ENCODE results near the gene GPATCH2. TPM values are rescaled to one million over a fixed set of nuclear protein-coding genes. Genes with fewer than 3 reads are reported as not detected.

GPATCH2 gene
- total and polyA plus RNA-seq, 10 of the 15 experiments (the other 5 are each of a cell fraction or from before 2014, with no cell fraction given): 3.2 to 12.2 (median 5.4) TPM

- TF ChIP-seq RELB (IDR thresholded peaks at IDR 0.05; ENCODE audit: low read depth) (no peak), E4F1 (IDR thresholded peaks at IDR 0.05; ENCODE audit: borderline replicate concordance, partially characterized antibody) (no peak)
These were observed 165.8 kb downstream of the GPATCH2 start (continued) for GRCh38 chr1:217465102-217465501.

GRCh38 chr1:217462666-217463065, 168.2 kb downstream of the GPATCH2 start:
- ChIA-PET CTCF (no interaction called here), RAD21 (ENCODE audit: unreplicated experiment) (interaction anchor here (0.5 kb wide), 1 partner anchor 94 kb away, joined by 3 read pairs; no protein-coding TSS in a partner anchor), POLR2A (no interaction called here), SMC1A (ENCODE audit: uncharacterized antibody, unreplicated experiment) (interaction anchor here (1.6 kb wide), 1 partner anchor 9 kb away, joined by 3 read pairs; no protein-coding TSS in a partner anchor)
- in situ Hi-C loops (cut with MboI): no loop called here
- no peaks in the 10 kb centered on the region for H3K27me3 ChIP-seq (replicated peaks in 1 of 2; ENCODE audit: control insufficient read depth in 2 of 2, insufficient read depth in 2 of 2, low read length in 1 of 2)
- no peak overlapping the region for H3K9ac ChIP-seq (ENCODE audit: control insufficient read depth, insufficient read depth, low read length)
- no peak overlapping the region for H3K4me3 ChIP-seq
- no peak overlapping the region for H3K4me2 ChIP-seq (ENCODE audit: control insufficient read depth, insufficient read depth)
- no peaks in the 10 kb centered on the region for H3K4me1 ChIP-seq (ENCODE audit: control insufficient read depth, insufficient read depth, low read length)
- H3K9me3 ChIP-seq (replicated peaks; ENCODE audit: control insufficient read depth, insufficient read depth, low read length): peaks cover 2% of the 10 kb centered on the region; the same call in 1 of the 3 replicates
- H4K20me1 ChIP-seq (ENCODE audit: control insufficient read depth, insufficient read depth): no peaks in the 10 kb centered on the region
- no peak for ATAC-seq
- intact Hi-C loops (cut with micrococcal nuclease; ENCODE audit: unreplicated experiment): no loop called here
- H3K36me3 ChIP-seq (ENCODE audit: control insufficient read depth in 2 of 2, insufficient read depth in 2 of 2, low read length in 1 of 2): no peaks in the 10 kb centered on the region
- H2AFZ ChIP-seq (ENCODE audit: control insufficient read depth, low read depth, low read length): no peak overlapping the region
- BruUV-seq (replicated peaks): no TSS peak
- no peaks in the 10 kb centered on the region for H3K79me2 ChIP-seq (ENCODE audit: control insufficient read depth, insufficient read depth, low read length)
- FAIRE-seq: no peak
- no peak for DNase-seq (ENCODE audit: low read depth, low spot score)
- H3K27ac ChIP-seq (ENCODE audit: control insufficient read depth, insufficient read depth): no peak overlapping the region
- WGBS (ENCODE audit: insufficient coverage, insufficient replicate concordance, low lambda C conversion rate, missing lambda C conversion rate): 100% methylated on average over 1 of the region's 1 CpG
- no peak for TF ChIP-seq CTCF (IDR thresholded peaks at IDR 0.05 in 2 of 3, conservative IDR thresholded peaks at IDR 0.05 in 1 of 3; ENCODE audit: control insufficient read depth in 2 of 3, extremely low read depth in 1 of 3, insufficient read depth in 1 of 3, low read depth in 3 of 3, low read length in 3 of 3)
- TF ChIP-seq TARDBP (IDR thresholded peaks at IDR 0.05; ENCODE audit: borderline replicate concordance): no peak
- TF ChIP-seq, protein P1, sequence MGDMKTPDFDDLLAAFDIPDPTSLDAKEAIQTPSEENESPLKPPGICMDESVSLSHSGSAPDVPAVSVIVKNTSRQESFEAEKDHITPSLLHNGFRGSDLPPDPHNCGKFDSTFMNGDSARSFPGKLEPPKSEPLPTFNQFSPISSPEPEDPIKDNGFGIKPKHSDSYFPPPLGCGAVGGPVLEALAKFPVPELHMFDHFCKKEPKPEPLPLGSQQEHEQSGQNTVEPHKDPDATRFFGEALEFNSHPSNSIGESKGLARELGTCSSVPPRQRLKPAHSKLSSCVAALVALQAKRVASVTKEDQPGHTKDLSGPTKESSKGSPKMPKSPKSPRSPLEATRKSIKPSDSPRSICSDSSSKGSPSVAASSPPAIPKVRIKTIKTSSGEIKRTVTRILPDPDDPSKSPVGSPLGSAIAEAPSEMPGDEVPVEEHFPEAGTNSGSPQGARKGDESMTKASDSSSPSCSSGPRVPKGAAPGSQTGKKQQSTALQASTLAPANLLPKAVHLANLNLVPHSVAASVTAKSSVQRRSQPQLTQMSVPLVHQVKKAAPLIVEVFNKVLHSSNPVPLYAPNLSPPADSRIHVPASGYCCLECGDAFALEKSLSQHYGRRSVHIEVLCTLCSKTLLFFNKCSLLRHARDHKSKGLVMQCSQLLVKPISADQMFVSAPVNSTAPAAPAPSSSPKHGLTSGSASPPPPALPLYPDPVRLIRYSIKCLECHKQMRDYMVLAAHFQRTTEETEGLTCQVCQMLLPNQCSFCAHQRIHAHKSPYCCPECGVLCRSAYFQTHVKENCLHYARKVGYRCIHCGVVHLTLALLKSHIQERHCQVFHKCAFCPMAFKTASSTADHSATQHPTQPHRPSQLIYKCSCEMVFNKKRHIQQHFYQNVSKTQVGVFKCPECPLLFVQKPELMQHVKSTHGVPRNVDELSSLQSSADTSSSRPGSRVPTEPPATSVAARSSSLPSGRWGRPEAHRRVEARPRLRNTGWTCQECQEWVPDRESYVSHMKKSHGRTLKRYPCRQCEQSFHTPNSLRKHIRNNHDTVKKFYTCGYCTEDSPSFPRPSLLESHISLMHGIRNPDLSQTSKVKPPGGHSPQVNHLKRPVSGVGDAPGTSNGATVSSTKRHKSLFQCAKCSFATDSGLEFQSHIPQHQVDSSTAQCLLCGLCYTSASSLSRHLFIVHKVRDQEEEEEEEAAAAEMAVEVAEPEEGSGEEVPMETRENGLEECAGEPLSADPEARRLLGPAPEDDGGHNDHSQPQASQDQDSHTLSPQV (IDR thresholded peaks at IDR 0.05): no peak
- TF ChIP-seq PAX8 (IDR thresholded peaks at IDR 0.05): no peak
- TF ChIP-seq MEF2B (IDR thresholded peaks at IDR 0.05; ENCODE audit: partially characterized antibody, poor library complexity, severe bottlenecking): no peak
- TF ChIP-seq ASH2L (IDR thresholded peaks at IDR 0.05; ENCODE audit: borderline replicate concordance, low read depth): no peak
- TF ChIP-seq TCF12 (IDR thresholded peaks at IDR 0.05; ENCODE audit: low read depth, low read length): no peak
- TF ChIP-seq, protein P2, sequence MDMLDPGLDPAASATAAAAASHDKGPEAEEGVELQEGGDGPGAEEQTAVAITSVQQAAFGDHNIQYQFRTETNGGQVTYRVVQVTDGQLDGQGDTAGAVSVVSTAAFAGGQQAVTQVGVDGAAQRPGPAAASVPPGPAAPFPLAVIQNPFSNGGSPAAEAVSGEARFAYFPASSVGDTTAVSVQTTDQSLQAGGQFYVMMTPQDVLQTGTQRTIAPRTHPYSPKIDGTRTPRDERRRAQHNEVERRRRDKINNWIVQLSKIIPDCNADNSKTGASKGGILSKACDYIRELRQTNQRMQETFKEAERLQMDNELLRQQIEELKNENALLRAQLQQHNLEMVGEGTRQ (IDR thresholded peaks at IDR 0.05; ENCODE audit: borderline replicate concordance, low read depth, low read length): no peak

Measured in GM12878 (cell line).